ENCODE results near the gene SLC10A7.

The SLC10A7 gene

DNA sequence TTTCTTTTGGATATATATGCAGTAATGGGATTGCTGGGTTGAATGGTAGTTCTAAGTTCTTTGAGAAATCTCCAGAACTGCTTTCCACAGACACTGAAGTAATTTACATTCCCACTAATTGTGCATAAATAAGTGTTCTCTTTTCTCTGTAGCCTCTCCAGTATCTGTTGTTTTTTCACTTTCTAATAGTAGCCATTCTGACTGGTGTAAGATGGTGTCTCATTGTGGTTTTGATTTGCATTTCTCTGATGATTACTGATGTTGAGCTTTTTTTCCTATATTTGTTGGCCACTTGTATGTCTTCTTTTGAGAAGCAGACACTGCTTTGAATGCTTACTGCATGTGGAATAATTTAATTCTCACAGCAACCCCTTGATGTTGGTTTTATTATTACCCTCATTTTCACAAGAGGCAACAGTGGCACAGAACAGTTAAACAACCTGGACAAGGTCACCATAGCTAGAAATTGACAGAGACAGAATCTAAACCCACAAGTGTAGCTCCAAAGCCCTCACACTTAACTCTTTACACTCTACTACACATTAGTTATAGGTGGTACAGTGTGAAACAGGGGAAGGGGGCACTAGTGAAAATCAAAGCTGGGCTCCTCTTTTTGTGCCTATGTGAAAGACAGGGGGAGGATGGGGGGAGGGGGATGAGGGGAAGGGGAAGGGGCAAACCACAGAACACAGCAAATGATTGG is 211.3 kb downstream of the SLC10A7 start:
- DNase-seq (ENCODE audit: low spot score): no peak

DNA sequence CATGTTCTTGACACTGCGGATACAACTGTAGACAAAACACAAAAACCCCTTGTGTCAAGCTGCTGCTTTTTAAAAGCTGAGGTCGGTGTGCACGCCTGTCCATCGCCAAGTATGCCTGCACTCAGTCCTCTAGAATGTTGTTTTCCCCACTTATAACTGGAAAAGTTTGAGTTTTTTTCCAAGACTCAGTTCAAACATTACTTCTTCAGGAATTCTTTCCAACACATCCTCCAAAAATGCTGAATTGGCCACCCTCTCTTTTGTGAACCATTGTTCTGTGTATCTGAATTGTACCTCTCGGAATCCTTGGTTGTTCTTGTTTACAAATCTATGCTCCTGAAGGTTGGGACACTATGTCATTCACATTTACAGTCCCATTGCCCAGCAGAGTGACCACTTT is 212.8 kb downstream of the SLC10A7 start:
- no peak for DNase-seq (ENCODE audit: low spot score)

DNA sequence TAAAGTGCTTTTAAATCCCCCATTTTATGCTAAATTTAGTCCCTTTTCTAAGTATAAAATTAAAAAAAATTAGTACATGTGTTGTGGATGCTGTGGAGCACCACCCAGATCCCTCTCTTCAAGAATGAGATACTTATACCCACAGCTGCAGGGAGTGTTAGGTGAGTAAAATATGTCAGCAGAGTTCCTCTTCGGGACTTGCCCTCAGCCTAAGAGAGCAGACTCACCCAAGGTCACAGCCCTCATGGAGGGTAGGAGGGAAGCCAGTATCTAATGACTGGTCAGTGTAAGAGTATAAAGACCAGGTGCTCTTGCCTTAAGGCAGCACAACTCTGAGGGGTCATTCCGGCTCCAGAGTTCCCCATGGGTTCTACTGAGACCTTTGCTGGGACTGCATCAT is 218.9 kb downstream of the SLC10A7 start:
- no peak for DNase-seq (ENCODE audit: low spot score)

DNA sequence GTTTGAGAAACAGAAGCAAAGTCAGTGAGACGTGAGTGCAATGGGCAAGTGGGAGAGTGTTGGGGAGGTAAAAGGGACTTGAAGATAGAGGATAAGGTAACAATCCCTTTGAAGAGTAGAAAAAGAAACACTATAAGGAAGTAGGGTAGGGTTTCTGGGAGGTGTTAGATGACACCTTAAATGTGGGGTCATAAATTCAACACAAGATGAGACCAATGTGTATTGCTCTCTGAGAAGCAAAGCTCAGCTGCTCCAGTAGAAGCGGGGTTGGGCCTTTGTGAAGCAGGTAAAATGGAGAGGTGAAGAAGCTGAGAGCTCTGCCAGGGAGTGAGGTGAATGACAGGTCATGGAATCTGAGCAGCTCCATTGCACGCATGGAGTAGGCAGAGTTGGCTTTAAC is 222.1 kb downstream of the SLC10A7 start:
- DNase-seq (ENCODE audit: low spot score): no peak

DNA sequence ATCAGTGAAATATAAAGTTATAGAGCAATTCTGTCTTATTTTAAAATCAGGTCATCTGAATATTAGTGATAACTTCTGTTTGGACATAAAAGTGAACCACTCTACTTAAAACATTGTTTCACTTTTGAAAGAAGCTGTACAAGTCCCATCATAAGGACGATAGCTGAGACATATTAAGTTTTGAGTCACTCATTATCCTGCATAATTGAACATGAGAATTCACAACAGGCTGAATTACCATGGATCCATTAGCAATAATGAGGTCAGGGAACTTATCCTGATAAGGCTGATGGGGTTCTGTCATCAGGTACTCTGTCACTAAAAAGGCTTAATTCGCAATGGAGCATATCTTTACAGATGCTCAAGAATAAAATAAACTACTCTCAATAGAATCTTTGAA is 227.0 kb downstream of the SLC10A7 start:
- no peak for DNase-seq (ENCODE audit: low spot score)

DNA sequence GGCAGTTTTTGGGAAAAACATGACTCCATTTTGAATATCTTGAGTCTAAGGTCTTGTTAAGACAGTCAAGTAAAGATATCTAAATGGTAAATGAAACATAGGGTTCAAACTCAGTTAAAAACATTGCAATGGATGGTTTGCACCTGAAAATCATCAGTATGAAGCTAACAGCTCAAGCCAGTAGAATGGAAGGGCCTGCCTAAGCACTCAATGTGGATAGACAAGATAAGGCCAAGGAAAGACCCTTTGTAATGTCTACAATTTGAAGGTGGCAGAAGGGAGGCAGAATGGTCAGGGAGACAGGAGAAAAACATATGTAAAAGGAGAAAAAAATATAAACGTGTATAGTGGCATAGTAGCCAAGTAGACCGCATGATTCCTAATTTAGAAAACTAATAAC is 229.2 kb downstream of the SLC10A7 start:
- DNase-seq (ENCODE audit: low spot score): no peak

DNA sequence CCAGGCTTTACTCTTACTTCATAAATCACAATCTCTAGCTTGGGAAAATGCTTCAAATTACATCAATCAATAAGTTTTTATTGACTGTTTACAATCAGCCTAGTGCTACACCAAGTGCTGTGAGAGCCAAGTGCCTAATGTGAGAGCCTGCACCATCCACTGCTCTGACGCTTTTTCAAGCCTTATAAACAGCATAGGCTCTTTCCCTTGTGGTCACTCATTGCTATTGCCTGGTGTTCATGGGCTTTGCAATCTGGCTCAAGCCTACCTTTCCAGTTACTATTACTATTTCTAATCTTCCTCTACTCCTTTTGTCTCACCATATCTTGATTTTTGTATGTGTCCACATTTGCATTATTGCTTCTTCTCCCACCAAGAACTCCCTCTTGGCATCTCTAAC is 230.4 kb downstream of the SLC10A7 start:
- no peak for DNase-seq (ENCODE audit: low spot score)

DNA sequence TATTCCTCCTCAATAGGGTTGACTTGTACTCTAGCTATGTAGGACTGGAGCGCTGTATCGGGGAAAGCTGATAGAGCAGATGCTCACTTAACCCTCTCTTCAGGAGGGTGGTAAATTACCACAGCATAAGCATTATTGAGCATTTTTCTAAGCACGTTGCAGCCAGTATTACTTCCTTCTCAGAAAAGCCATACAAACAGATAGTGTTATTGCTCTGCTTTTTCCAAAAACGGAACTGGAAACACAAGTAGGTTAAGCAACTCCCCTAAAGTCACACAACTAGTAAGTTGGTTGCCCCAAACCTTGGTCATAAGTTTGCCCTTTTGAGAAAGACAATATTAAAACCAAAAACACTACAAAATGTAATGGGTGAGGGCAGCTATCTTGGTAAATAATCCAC is 233.5 kb downstream of the SLC10A7 start:
- no peak for DNase-seq (ENCODE audit: low spot score)

DNA sequence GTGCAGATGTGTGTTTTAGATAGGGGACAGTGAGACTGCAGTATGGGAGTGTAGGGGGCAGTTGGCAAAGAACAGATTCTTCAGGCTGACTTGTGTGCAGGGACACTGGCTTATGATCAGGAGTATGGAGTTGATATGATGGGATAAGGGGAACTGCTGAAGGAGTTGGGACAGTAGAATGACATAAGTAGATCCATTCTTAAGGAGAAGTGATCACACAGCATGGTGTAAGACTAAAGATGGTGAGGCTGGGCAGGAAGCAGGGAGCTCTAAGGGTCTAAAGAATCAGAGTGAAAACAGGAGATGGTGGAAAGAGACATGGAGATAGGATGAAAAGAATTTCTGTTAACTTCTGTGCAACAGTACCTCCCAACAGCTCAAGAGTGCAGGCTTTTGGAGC is 236.7 kb downstream of the SLC10A7 start:
- DNase-seq (ENCODE audit: low spot score): no peak

DNA sequence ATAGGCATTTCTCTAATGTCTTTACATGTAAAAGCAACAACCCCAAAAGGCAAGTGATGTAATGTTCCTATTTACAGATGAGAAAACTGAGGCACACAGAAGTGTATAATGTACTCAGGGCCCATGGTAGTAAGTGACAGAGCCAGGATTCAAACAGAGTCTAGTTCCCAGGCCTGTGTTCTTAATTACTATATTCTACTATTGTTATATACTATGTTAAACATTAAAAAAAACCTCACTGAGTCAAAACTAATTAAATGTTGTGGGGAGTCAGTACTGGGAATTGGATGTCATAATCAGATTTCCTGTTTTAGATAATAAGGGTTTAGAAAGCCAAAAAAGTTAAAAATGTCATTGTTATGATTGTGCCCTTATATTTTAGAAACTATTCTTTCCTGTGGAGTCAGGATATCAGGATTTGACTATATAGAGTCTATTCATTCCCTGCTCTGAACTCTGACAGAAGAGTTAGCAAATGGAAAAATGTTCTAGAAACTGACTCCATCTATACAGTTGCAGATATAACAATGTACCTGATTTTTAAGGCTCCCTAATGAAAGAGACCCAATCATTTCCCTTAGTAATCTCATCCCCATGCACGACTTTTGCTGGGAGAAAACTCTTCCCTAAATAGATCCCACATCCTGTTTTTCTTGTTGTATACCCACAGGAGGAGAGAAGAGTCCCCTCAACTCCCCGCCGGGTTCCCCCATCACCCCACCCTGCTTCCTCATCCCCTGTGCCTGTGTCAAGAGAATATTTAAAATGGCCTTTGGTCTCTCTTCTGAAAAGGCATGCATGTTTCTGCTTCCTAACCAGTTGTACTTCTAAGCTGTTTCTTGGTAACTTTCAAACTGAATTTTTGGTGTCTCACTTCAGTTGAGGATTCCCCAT is 237.7 kb downstream of the SLC10A7 start:
- no peak for DNase-seq (ENCODE audit: low spot score)

DNA sequence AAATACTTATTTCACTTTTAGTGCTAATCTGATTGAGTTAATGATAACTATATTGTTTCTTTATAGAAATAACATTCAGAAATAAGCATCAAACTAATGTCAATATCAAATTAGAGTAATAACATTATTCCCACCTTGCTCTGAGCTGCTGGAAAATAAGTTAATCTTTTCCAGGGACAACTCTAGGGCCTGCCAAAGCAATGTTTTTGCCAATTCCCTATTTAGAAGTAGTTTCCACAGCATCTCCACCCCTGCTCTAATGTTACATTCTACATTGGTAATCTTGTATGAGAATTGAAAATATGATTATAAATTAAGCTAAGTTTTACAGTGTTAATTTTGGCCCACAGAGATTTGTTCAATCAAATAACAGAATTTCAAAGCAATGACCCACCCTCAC is 239.1 kb downstream of the SLC10A7 start:
- no peak for DNase-seq (ENCODE audit: low spot score)

DNA sequence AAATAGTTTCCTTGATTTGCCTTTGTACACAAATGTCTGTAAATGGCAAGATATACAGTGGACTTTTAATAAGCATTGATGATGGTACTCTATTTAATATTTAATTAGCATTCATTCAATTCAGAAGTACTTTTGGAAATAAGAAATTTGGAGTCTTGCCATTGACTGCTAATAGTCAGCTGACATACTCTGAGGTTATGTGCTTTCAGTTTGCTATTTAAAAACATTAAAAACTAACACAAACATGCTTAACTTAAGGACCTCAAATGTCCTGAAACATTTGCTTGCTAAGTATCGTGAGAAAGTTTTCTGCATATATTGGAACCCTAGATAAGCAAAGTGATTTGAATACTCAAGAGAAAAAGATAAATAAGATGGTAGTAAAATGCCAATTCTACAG is 242.8 kb downstream of the SLC10A7 start:
- DNase-seq (ENCODE audit: low spot score): no peak

DNA sequence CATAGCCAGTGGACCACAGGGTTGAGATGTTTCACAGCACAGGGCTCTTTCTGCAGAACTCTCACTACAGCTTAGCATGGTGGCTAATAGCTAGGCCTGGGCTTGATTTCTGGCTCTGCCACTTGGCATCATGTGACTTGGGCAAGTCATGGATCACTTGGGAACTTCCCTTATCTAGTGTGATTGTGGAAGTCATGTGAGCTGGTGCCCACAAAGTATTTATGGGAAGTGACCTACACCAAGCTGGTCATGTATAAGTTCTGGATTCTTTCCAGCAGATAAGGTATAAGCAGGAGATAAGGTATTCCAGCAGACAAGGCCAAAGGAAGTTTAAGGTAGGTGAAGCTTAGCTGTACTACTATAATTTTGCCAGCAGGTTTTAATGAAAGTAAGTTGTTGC is 246.4 kb downstream of the SLC10A7 start:
- DNase-seq (ENCODE audit: low spot score): no peak

DNA sequence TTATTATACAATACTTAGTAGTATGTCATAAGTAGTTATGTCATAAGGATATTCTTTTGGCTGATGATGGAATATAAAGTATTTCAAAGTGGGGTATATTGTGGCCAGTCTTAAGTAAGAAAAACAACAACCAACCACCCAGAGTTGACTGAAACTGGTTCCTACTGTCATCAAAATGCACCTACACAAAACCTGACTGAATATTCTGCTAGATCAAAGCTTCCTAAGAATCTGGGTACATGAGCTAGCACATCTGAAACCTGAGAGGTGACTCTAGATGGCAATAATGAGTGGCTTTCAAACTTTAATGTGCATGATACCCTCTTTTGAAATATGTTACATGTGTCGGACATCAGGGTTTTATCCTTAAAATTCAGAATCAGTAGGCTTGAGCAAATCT is 247.0 kb downstream of the SLC10A7 start:
- DNase-seq (ENCODE audit: low spot score): no peak

DNA sequence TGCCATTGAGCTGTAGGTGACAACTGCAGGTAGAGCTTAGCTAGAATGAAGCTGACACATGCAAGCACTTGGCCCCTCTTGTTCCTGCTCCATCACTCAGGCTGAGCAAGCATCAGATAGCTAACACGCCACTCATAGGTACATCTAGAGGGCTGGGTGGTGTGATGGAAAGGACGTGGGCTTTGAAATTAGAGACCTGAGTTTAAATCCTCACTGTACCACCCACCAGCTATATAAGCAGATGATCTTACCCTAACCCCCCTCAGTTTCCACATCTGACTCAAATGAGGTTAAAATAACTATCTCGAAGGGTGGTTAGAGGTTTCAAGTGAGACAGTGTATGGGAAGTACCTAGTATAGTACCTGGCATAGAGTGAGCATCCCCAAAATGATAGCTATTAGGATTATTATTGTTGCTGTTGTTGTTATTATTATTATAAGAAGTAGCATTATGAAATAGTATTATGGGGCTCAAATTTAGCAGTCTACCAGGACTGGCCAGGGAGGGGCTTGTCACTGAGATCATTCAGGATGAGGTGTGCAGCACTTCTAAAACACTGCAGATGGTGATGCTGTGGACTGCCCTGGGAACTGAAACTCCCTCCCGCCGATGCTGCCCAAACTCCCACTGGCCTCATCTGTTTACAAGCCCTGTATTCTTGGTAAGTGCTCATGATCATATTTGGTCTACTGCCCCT is 248.4 kb downstream of the SLC10A7 start:
- DNase-seq (ENCODE audit: low spot score): peak; percentile 85

DNA sequence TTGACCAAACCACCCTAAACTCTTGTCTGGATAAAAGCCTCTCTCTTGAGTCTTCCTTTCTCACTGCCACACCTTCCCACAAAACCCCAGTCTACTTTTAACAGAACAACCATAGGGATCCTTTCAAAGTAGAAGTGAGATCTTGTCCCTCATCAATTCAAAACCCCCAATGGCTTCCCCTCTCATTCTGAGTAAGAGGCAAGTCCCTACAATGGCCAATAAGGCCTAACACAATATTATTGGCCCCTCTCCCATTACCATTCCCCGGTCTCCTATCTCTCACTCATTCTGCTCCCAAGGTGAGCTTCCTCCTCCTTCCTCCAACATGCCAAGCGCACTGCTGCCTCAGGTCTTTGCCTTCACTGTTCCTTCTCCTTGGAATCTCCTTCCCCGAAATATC is 250.3 kb downstream of the SLC10A7 start:
- DNase-seq (ENCODE audit: low spot score): no peak

DNA sequence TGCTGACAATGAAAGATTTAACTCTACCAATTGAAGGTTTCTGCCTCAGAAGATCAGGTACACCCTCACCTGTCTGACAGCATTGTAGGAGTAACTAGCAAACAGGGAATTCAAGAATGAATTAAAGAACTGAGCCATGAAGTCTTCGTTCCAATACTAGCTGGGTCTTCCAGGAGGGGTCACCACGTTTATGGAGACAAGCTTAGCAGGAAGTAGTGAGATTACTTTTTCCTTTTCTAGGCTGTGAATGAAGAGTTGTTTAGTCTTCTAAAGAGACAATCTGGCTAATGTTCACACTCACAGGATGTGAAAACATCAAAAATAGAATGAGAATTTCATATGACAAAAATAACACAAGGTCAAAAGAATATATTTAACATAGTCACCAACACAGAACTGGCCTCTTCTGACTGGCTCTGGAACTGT is 252.5 kb downstream of the SLC10A7 start:
- no peak for DNase-seq (ENCODE audit: low spot score)

DNA sequence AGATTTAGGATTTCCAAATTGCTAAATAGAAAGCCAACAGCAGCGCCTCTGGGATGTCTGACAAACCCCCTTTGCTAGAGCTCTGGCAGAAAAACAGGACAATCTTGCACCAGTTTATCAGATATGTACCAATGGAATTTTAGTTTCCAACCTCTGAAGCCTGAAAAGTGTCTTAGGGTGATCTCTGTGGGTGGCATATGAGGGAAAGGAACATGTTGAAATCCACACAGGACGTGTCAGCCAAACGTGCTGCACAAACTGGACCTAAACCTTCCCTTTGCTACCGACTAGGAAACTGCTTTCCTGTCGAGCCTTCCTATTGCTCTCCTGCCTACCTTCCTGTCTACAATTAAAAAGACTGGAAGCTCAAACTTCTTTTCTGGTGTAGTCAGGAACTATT is 253.9 kb downstream of the SLC10A7 start:
- no peak for DNase-seq (ENCODE audit: low spot score)

DNA sequence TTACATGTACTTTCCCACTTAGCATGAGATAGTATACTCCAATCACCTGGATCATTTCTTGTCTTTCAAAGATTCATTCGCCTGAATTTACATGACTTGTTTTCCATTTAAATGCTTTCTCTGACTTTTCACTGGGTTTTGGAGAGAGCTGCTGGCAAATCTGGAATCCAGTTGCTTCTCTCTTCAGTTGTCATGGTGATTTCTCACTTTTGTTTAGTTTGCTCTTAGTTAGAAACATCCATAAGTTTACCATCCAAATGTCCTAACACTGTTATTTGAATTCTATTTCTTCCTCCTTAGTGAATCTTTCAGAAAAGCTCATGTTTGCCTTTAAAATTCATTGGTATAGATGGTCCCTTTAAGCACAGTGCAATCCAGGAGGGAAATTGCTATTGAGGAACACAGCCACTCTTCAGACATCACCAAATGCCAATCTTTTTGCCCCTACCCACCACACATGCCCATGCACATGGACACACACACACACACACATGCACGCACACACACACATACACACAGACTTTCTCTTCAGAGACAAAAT is 255.7 kb downstream of the SLC10A7 start:
- DNase-seq (ENCODE audit: low spot score): no peak

DNA sequence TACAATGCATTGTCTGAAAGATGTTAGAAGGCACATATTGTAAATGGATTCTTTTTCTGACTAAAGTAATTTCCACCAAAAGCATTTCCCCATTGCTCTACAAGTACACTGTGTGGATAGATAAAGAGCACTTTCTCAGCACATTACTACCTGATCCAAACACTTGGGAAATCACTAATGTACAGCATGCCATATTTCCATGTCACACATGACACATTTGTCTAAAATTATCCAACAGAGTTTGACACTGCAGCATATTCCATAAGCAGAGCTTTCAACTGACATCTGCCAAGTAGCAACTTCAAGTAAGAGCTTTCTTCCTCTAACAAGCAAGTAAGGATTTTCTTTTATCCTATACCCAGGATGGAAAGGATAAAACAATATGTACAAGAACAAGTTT is 257.9 kb downstream of the SLC10A7 start:
- DNase-seq (ENCODE audit: low spot score): no peak

DNA sequence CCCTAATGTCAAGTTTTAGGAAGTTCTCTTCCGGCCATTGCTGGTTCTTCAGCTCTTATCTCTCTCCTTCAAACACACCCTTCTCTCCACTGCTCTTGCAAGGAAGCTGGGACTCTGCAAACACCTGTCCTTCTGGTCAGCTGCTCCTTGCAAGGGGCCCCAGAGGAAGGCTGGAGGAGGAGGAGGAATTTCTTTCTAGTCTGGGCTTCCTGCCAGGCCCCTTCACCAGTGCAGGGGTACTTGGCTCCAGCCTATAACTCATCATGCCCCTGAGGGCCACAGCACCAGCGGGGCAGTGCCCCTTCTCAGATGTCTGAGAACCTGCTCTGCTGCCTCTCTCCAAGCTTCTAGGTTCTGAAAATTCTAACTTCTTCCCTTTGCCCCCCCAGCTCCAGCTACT is 260.7 kb downstream of the SLC10A7 start:
- DNase-seq (ENCODE audit: low spot score): no peak

DNA sequence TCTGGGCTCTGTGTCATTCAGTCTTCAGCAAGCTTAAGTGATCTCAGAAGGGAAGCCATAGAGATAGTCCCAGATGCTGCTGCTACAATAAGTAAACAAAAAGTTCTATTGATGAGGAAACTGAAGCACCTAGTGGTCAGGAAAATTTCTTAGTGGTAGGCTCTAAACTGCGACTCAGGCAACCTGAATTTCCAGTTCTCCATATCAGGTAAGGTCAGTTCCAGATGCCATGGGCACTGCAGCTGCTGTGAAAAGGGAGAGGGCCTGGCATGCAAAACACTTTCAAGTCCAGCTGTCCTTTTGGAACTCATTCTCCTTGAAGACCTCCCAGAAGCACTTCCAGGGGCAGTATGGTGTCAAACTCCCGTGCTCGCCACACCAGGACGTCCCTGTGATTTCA is 261.2 kb downstream of the SLC10A7 start:
- DNase-seq (ENCODE audit: low spot score): no peak

DNA sequence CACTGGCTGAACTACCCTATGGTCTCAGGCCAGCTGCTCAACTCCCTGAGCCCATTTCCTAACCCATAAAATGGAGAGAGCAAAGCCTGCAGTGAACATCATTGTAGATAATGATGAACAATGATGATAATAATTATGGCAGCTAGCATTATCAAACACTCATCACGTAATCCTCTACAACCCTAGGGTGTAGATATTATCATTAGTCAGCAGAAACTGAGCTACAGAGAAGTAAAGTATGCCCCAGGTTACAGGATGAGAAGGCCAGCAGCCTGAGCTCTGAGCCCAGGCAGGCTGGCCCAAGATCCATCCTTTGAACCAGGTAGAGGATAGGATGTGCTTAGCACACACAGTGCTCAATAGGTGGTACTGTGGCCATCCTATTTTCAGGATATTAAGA is 264.2 kb downstream of the SLC10A7 start:
- no peak for DNase-seq (ENCODE audit: low spot score)
